ENCODE data around the gene AP1S1.
"Not testable (repeated sequence)": the region's sequence is repeated elsewhere in the genome, so short reads cannot be mapped to it uniquely, and the experiment has no call there.

Gene AP1S1

DNA sequence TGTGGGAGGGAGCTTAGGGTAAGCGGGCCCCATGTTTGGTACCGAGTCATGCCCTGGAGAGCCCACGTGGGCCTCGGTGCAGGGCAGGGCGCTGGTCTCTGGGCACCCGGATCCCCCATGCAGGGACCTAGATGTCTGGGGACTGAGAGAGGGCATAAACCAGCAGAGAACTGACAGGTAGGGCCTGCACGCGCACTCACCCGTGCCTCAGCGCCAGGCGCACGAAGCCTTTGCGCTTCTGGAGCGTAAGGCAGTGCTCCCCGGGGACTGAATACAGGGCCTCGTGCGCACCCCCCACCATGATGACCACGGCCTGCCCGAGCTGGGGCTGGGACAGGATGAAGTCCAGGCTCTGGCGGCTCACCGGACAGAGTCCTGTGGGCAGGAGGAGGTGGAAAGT lies 43.7 kb downstream of the AP1S1 start:
- in situ Hi-C loops (cut with HindIII; ENCODE audit: low sequenced_read_pairs) = no loop called here

DNA sequence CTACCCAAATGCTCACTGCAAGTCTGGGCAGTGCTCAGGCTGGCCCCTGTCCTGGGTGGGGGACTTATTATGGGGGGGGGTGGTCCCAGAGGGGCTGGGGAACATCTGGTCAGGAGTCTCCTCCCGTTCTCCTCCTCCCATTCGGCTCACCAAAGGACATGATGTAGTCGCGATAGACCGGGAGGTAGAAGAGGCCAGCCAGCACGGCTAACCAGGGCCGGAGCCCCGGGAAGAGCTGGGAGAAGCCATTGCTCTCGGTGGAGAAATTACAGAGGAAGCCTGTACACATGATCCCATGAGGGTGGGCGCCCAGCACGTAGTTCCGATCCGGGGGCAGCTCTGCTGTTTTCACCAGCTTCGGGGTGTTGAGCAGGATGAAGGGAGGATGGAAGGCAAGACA lies 44.2 kb downstream of the AP1S1 start:
- in situ Hi-C loops (cut with HindIII; ENCODE audit: low sequenced_read_pairs) = no loop called here

DNA sequence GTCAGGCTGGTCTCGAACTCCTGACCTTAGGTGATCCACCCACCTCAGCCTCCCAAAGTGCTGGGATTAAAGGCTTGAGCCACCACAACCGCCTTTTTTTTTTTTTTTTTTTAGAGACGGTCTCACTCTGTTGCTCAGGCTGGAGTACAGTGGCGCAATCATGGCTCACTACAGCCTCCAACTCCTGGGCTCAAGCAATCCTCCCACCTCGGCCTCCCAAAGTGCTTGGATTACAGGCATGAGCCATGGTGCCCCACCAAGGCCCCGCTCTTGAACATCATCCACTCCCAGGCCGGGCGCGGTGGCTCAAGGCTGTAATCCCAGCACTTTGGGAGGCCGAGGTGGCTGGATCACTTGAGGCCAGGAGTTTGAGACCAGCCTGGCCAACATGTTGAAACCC lies 45.2 kb downstream of the AP1S1 start:
- in situ Hi-C loops (cut with HindIII; ENCODE audit: low sequenced_read_pairs) = not testable (repeated sequence)

DNA sequence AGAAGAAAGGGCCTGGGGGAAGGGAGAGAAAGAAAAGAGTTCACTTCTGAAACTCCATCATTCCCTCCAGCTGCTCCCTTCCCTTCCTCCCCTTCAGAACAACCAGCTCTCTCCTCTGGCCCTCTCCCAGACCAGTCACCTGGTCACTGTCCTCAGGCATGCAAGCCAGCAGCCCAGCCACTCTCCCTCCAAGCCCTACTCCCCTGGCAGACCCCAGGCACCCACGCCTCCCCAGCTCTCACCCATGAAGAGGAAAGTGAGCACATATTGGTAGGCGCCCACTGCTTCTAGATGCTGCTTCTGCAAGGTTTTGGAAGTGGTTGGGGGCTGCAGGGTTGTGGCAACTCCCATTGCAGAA lies 46.2 kb downstream of the AP1S1 start:
- in situ Hi-C loops (cut with HindIII; ENCODE audit: low sequenced_read_pairs) = no loop called here

DNA sequence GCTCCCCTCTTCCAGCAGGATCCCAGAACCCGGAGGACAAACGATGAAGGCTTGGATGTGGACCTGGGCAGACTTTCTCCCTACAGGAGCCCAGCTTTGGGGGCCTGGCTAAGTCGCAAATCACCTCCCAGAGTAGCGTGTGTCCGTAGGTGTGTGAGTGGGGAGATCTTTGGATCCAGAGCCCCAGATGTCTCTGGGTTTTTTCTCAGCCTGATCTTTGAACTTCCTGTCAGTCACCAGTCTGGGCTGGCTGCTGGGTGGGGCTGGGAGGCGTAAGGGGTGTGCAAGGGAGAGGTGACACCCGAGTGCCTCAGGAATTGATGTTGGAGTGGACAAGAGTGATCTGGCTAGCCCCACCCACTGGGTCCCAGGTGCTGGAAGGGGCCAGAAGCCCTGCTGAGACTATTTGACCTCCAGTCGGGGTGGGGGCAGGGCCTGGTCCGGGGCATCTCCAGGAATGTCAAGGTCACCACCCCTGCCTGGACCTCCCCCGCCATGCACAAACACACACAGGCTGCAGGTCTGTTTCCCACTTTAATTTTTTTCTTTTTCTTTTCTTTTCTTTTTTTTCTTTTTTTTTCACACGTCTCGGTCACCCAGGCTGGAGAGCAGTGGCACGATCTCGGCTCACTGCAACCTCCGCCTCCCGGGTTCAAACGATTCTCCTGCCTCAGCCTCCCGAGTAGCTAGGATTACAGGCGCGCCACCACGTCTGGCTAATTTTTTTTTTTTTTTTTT lies 46.8 kb downstream of the AP1S1 start, which contains the start of gene MOGAT3:
Gene MOGAT3, minus strand, starts transcription at position 175 of the 738 bp plus-strand sequence. CDS start 182 bp downstream, outside the sequence.
- in situ Hi-C loops (cut with HindIII; ENCODE audit: low sequenced_read_pairs) = no loop called here

DNA sequence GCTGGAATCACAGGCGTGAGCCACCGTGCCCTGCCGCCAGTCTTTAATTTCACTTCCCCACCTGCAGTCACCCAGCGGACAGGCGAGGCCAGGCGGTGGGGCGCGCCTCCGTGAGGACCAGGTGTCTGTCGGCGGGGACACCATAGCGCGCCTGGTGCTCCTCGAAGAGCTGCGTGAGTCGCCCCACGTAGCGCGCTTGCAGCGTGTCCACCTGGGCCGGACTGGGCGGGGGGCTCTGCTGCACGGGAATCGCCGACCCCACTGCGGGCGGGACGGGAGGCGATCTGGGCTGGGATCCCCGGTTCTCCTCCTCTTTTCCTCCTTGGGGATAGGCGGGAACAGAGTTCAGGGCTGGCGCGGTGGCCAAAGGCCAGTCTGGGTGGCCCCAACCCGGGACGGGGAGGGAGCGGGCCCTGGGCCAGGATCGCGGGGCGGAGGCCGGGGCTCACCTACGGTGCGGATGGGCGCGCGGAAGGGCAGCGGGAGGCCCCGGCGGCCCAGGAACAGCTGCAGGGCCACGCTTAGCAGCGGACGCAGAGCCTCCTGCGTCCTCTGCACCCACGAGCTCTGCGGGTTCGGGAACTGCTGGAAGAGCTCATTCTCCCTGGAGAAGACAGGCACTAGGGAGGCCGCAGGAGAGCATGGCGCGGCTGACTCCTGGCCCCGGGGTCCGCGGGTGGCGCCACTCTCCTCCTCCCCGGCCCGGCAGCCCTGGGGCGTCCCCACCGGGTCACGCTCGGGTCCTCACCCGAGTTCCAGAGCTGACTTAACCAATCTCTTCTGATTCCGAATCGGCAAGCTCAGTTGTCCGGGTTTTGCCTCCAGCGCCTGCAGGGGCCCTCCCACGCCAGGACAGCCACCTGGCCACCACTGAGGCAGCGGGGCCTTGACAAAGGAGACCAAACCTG lies 47.7 kb downstream of the AP1S1 start:
- in situ Hi-C loops (cut with HindIII; ENCODE audit: low sequenced_read_pairs) = no loop called here

DNA sequence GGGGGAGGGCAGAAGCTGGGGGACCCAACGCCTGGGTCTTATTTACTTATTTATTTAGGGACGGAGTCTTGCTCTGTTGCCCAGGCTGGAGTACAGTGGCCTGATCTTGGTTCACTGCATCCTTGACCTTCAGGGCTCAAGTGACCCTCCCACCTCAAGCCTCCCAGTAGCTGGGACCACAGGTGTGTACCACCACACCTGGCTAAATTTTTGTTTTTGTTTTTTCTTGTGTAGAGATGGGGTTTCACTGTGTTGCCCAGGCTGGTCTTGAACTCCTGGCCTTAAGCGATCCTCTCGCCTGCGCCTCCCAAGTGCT lies 48.3 kb downstream of the AP1S1 start:
- in situ Hi-C loops (cut with HindIII; ENCODE audit: low sequenced_read_pairs) = no loop called here

DNA sequence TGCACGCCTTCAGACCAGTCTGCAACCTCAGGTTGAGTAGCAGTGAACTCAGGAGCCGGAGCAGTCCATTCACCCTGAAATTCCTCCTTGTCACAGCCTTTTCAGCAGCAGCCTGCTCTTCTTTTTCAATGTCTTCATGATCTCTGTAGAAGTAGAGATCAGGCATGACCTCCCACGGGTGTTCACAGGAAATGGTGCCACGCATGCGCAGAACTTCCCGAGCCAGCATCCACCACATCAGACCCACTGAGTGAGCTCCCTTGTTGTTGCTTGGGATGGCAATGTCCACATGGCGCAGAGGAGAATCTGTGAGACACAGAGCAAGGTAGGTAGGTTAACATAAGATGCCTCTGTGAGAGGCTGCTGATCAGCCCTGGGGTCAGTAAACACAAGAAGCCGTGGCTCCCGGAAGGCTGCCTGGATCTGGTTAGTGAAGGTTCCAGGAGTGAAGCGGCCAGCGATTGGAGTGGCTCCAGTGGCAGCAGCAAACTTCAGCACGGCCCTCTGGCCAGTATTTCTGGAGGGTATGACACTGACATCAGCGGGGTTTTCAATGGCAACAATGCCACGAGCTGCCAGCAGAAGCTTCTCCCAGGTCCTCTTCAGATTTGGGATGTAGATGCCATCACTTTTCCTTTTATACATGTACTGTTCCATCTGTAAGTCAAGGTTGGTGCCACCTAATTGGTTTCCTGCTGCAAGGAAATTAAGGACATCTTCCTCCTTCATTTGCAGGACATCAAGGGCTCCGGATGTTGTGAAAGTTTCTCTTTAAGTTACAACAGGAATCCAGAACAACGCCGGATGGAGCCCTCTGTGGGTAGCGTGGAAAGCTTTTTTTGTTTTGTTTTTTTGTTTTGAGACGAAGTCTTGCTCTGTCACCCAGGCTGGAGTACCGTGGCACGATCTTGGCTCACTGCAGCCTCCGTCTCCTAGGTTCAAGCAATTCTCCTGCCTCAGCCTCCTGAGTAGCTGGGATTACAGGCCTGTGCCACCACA lies 49.8 kb downstream of the AP1S1 start:
- in situ Hi-C loops (cut with HindIII; ENCODE audit: low sequenced_read_pairs) = not testable (repeated sequence)

DNA sequence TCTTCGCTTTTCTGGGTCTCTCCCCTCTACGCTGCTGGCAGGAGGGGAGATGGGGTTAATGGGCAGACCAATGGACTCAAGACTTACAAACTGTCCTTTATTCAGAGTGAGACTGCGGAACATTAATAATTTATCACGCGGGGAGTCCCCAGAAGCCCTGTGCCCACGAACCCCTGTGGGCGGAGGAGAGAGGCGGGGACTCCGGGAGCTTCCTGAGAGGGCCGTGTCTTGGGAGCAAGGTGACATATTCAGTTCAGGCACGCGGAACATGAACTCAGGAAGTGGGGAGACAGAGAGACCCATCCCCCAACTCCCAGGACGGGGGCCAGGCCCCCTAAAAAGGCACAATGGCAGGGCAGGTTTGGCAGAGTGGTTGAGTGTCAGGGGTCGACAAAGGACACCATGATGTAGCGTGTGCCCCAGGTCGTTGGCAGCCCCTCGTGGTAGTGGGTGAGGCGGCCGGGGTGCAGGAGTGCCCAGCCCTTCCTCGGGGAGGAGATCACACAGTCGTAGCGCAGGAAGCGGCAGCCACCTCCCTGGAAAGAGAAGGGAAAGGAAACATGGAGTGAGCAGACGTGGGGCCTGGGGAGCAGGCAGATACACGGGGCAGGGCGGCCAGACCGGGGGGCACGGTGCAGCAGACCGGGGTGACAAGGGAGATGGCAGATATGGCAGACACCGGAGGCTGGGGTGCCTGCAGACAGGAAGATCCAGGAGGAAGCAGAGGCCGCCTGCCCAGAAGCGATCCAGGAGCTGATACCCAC lies 51.8 kb downstream of the AP1S1 start:
- in situ Hi-C loops (cut with HindIII; ENCODE audit: low sequenced_read_pairs) = no loop called here

DNA sequence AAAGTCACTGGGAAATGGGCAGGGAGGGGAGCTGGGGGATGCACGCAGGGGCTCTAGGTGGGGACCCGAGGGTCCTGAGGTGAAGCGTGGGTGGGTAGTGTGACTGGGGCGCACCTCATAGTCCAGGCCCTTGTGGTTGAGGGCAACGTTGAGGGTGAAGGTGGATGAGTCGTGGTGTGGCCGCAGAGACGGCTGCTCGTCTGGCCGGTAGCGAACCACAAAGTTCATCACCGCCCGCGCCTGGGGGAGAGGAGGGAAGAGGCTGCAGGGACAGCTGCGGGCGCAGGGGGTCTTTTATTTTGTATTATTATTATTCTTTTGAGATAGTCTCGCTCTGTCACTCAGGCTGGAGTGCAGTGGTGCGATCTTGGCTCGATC lies 52.4 kb downstream of the AP1S1 start:
- in situ Hi-C loops (cut with HindIII; ENCODE audit: low sequenced_read_pairs) = no loop called here

DNA sequence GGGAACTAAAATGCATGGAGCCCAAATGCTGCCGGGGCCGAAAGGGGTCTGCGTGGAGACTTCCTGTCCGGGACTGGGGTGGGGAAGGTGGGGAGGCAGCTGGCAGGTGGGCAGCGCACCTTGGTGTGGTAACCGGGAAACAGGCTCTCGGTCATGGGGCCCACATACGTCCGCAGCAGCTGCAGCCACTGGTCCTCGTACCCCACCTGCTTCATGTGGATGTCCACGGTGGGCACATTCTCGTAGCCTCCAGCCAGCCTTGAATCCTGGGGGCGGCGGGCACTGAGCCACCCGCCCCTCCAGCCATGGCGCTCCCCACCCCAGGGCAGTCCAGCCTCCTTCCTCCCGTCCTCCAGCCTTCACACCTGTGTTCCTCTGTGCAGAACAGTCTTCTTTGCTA lies 53.2 kb downstream of the AP1S1 start:
- in situ Hi-C loops (cut with HindIII; ENCODE audit: low sequenced_read_pairs) = no loop called here

DNA sequence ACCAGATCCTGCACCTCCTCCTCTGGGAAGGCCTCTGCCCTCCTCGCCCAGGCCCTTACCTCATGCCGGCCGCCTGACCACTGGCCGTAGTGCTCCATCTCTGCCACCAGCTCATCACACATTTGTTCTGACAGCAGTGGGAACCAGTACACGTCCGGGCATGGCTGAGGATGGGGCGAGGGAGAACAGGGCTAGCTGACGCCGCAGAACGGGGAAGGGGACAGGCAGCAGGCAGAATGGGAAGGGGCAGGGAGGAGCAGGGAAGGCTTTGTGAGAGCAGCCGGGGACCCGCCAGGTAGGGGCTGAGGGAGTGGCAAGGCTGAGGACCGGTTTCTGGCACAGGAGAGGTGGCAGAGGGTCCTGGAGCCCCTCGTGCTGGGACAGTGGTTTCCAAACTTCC lies 54.5 kb downstream of the AP1S1 start:
- in situ Hi-C loops (cut with HindIII; ENCODE audit: low sequenced_read_pairs) = no loop called here

DNA sequence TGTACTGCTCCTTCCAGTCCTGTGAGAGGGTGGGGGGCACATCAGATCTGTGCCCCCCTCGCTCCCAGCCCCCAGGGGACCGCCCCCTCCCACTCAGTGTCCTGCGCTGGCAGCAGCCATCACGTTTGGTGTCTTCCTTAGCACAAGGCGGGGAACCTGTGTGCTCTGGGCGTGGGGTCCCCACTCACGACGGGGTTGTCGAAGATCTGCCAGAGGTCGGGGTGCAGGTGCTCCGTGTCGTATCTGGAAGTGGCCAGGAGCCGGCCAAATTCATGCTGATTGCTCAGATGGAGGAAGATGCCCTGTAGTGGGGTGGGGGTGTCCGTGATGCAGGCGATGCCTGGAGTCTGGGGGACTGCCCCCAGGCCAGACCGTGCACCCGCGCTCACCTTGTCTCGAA lies 55.9 kb downstream of the AP1S1 start:
- in situ Hi-C loops (cut with HindIII; ENCODE audit: low sequenced_read_pairs) = no loop called here

All from endothelial cell of hepatic sinusoid (primary cell).